H9 (cell line): ENCODE data around the gene ZNF76. TPM values are rescaled to one million over a fixed set of nuclear protein-coding genes. Genes with fewer than 3 reads are reported as not detected.

Source experiments
- DNase-seq: peaks from one replicate; pipeline ENCODE4 v3.0.0-alpha.2; 2017
- H2AFZ ChIP-seq: one replicate; pipeline ENCODE4 v1.6.1; 2013; ENCODE audit warnings: mild to moderate bottlenecking, low read length, control low read depth, moderate library complexity
- H2AK5ac ChIP-seq: 2 replicates; pipeline ENCODE4 v1.6.1; 2013; ENCODE audit warnings: low read length, control low read depth, mixed read lengths; ENCODE audit not compliant: insufficient read length
- H2BK120ac ChIP-seq: one replicate; pipeline ENCODE4 v1.6.1; 2013; ENCODE audit warnings: low read depth, mild to moderate bottlenecking, low read length, control low read depth, inconsistent platforms; ENCODE audit not compliant: poor library complexity, severe bottlenecking
- H2BK12ac ChIP-seq: 2 replicates; pipeline ENCODE4 v1.6.1; 2013; ENCODE audit warnings: low read length, control low read depth, mixed read lengths, low read depth; ENCODE audit not compliant: insufficient read length
- H2BK15ac ChIP-seq: 2 replicates; pipeline ENCODE4 v1.6.1; 2013; ENCODE audit warnings: low read depth, low read length, control low read depth
- H2BK20ac ChIP-seq: one replicate; pipeline ENCODE4 v1.6.1; 2013; ENCODE audit warnings: low read depth, mild to moderate bottlenecking, low read length, control low read depth, inconsistent platforms; ENCODE audit not compliant: poor library complexity, severe bottlenecking
- H2BK5ac ChIP-seq: 2 replicates; pipeline ENCODE4 v1.6.1; 2013; ENCODE audit warnings: low read length, control low read depth, mixed read lengths; ENCODE audit not compliant: insufficient read length
- H3K14ac ChIP-seq: 2 replicates; pipeline ENCODE4 v1.6.1; 2013; ENCODE audit warnings: low read length, control low read depth; ENCODE audit not compliant: insufficient read depth
- H3K18ac ChIP-seq: 2 replicates; pipeline ENCODE4 v1.6.1; 2013; ENCODE audit warnings: low read depth, mild to moderate bottlenecking, mixed read lengths, low read length, control low read depth; ENCODE audit not compliant: insufficient read length
- H3K23ac ChIP-seq: 2 replicates; pipeline ENCODE4 v1.6.1; 2013; ENCODE audit warnings: low read length, control low read depth, mixed read lengths, low read depth; ENCODE audit not compliant: insufficient read length
- H3K23me2 ChIP-seq: 2 replicates; pipeline ENCODE4 v1.6.1; 2013; ENCODE audit warnings: low read depth, mild to moderate bottlenecking, mixed read lengths, low read length, control low read depth; ENCODE audit not compliant: insufficient read length, poor library complexity, severe bottlenecking
- H3K27ac ChIP-seq: 2 replicates; pipeline ENCODE4 v1.5.1; 2013; ENCODE audit warnings: low read length, control low read depth, mixed read lengths, low read depth; ENCODE audit not compliant: insufficient read length
- H3K27me3 ChIP-seq: 2 replicates; pipeline ENCODE4 v1.6.1; 2013; ENCODE audit warnings: low read length, control low read depth, inconsistent platforms; ENCODE audit not compliant: insufficient read depth
- H3K4ac ChIP-seq: 2 replicates; pipeline ENCODE4 v1.6.1; 2013; ENCODE audit warnings: low read depth, mild to moderate bottlenecking, control low read depth, inconsistent platforms, low read length, moderate library complexity
- H3K4me1 ChIP-seq: 2 replicates; pipeline ENCODE4 v1.6.1; 2013; ENCODE audit warnings: low read length, control low read depth, inconsistent platforms; ENCODE audit not compliant: insufficient read depth
- H3K4me2 ChIP-seq: 2 replicates; pipeline ENCODE4 v1.6.1; 2013; ENCODE audit warnings: low read length, control low read depth, mixed read lengths; ENCODE audit not compliant: insufficient read length, insufficient read depth
- H3K56ac ChIP-seq: 2 replicates; pipeline ENCODE4 v1.6.1; 2013; ENCODE audit warnings: low read depth, mild to moderate bottlenecking, mixed read lengths, low read length, control low read depth; ENCODE audit not compliant: insufficient read length
- H3K79me1 ChIP-seq: 2 replicates; pipeline ENCODE4 v1.6.1; 2013; ENCODE audit warnings: low read depth, mild to moderate bottlenecking, moderate library complexity, low read length, control low read depth, inconsistent platforms; ENCODE audit not compliant: insufficient read depth, poor library complexity, severe bottlenecking
- H3K79me2 ChIP-seq: 2 replicates; pipeline ENCODE4 v1.6.1; 2013; ENCODE audit warnings: low read length, control low read depth, inconsistent platforms; ENCODE audit not compliant: insufficient read depth
- H3K9ac ChIP-seq: 2 replicates; pipeline ENCODE4 v1.6.1; 2013; ENCODE audit warnings: low read length, control low read depth, mixed read lengths; ENCODE audit not compliant: insufficient read length; ENCODE audit errors: extremely low read depth
- H3K9me3 ChIP-seq: one replicate; pipeline ENCODE4 v1.6.1; 2013; ENCODE audit warnings: low read depth, low read length, inconsistent platforms; ENCODE audit not compliant: control insufficient read depth
- H3T11ph ChIP-seq: one replicate; pipeline ENCODE4 v1.6.1; 2013; ENCODE audit warnings: mild to moderate bottlenecking, low read length, control low read depth, inconsistent platforms
- H4K20me1 ChIP-seq: one replicate; pipeline ENCODE4 v1.6.1; 2013; ENCODE audit not compliant: control insufficient read depth, insufficient read length, insufficient read depth
- H4K5ac ChIP-seq: 2 replicates; pipeline ENCODE4 v1.6.1; 2013; ENCODE audit warnings: low read depth, mild to moderate bottlenecking, mixed read lengths, low read length, control low read depth; ENCODE audit not compliant: insufficient read length
- H4K8ac ChIP-seq: replicated peaks from 2 replicates; pipeline ENCODE4 v1.6.1; 2013; ENCODE audit warnings: low read length, control low read depth, mixed read lengths, low read depth; ENCODE audit not compliant: insufficient read length
- H4K91ac ChIP-seq: 2 replicates; pipeline ENCODE4 v1.6.1; 2013; ENCODE audit warnings: low read depth, mild to moderate bottlenecking, moderate library complexity, mixed read lengths, low read length, control low read depth; ENCODE audit not compliant: insufficient read length
- H3K27ac Mint-ChIP-seq, 3 experiments: 2 replicates in 2 of 3; 3 replicates in 1 of 3; pipeline ENCODE4 v1.8.0; 2020 to 2021; ENCODE audit warnings: mixed read lengths in 3 of 3, mild to moderate bottlenecking in 1 of 3, moderate library complexity in 1 of 3
- H3K27me3 Mint-ChIP-seq: 2 replicates; pipeline ENCODE4 v1.8.0; 2021; ENCODE audit warnings: low read depth, mild to moderate bottlenecking, moderate library complexity, mixed read lengths
- H3K36me3 Mint-ChIP-seq, 3 experiments: 2 replicates in 2 of 3; 3 replicates in 1 of 3; pipeline ENCODE4 v1.8.0; 2020 to 2021; ENCODE audit warnings: low read depth in 3 of 3, mixed read lengths in 3 of 3; ENCODE audit not compliant: insufficient read depth in 1 of 3
- H3K4me1 Mint-ChIP-seq, 2 experiments: 2 replicates each; pipeline ENCODE4 v1.8.0; 2020; ENCODE audit warnings: mixed read lengths in 2 of 2
- H3K4me3 Mint-ChIP-seq, 2 experiments: 2 replicates in 1 of 2; 3 replicates in 1 of 2; pipeline ENCODE4 v1.8.0; 2020 to 2021; ENCODE audit warnings: mild to moderate bottlenecking in 2 of 2, mixed read lengths in 2 of 2, moderate library complexity in 1 of 2
- H3K9me3 Mint-ChIP-seq, 2 experiments: 2 replicates in 1 of 2; 3 replicates in 1 of 2; pipeline ENCODE4 v1.8.0; 2020; ENCODE audit warnings: mild to moderate bottlenecking in 2 of 2, mixed read lengths in 2 of 2, moderate library complexity in 1 of 2
- CTCF ChIP-seq: fragments of 200-600 bp; sonication (generic); conservative IDR thresholded peaks from 3 replicates; pipeline ENCODE4 v1.8.0; 2021; ENCODE audit warnings: antibody characterized with exemption, mild to moderate bottlenecking
- WGBS: extraction: QIAGEN DNeasy Blood & Tissue Kit; methylation state at CpG from one replicate; pipeline ENCODE4 v1.1.7; 2013; ENCODE audit warnings: missing lambda C conversion rate, low lambda C conversion rate, mixed read lengths; ENCODE audit not compliant: insufficient read length; ENCODE audit errors: extremely low coverage; 5-methylcytosine and 5-hydroxymethylcytosine counted together
- total RNA-seq: library from RNA; stranded (reverse); gene quantifications from 2 replicates; pipeline ENCODE4 v1.2.1, GENCODE V29; 2021

ZNF76 gene
- total RNA-seq, 1 experiment from 2014 or later = 21.1 TPM

DNA sequence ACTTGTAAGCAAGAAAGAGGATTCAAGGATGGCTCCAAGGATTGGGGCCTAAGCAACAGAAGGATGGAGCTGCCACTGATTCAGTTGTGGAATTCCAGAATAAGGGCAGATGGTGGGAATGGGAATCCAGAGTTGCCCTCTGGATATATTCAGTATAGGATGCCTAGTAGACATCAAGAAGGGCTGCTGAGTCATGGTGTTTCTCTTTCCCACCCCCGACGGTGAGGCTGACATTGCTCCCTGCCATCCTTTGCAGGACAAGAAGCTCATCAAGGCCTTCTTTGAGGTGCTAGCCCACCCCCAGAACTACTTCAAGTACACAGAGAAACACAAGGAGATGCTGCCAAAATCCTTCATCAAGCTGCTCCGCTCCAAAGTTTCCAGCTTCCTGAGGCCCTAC lies 11.2 kb upstream of the ZNF76 start:
- Histone ChIP-seq H4K8ac (no peak overlapping the region), H3K27ac (no peak overlapping the region), H2BK5ac (no peak overlapping the region), H3K18ac (no peak overlapping the region), H3K14ac (no peak overlapping the region), H3K4ac (no peak overlapping the region), H3T11ph (no peak overlapping the region), H2BK20ac (no peak overlapping the region), H2BK120ac (no peak overlapping the region), H3K27me3 (no peaks in the 10 kb centered on the region), H2AK5ac (no peak overlapping the region), H3K4me2 (no peak overlapping the region), H2BK15ac (no peak overlapping the region), H3K23me2 (no peaks in the 10 kb centered on the region), H3K56ac (no peak overlapping the region), H4K5ac (no peak overlapping the region), H3K79me1 (no peaks in the 10 kb centered on the region), H2AFZ (no peak overlapping the region), H3K9me3 (no peaks in the 10 kb centered on the region), H2BK12ac (no peak overlapping the region), H4K20me1 (no peaks in the 10 kb centered on the region), H3K23ac (no peak overlapping the region), H3K79me2 (no peaks in the 10 kb centered on the region), H4K91ac (no peak overlapping the region), H3K4me1 (no peaks in the 10 kb centered on the region; the same call in 1 of the 2 replicates), H3K9ac (no peak overlapping the region)
- Mint-ChIP-seq H3K9me3 (no peaks in the 10 kb centered on the region), H3K4me3 (no peak overlapping the region), H3K4me1 (peaks cover 19 to 22% of the 10 kb centered on the region in 2 experiments), H3K27ac (no peak overlapping the region), H3K27me3 (no peaks in the 10 kb centered on the region; the same call in 1 of the 2 replicates), H3K36me3 (peaks cover 0 to 4% (median 0%) of the 10 kb centered on the region in 3 experiments; a peak in 5 of 7 replicates)
- no peak for TF ChIP-seq CTCF
- no peak for DNase-seq
- WGBS = no CpG with 5 or more reads among the region's 3 CpGs
